GM19193 (cell line): ENCODE data around the gene CLCN3.

Experiments used
- POLR2A ChIP-seq: IDR thresholded peaks from 4 replicates; pipeline ENCODE4 v1.6.1; 2011; ENCODE audit not compliant: insufficient read depth, insufficient read length; ENCODE audit errors: extremely low read depth

CLCN3 gene

DNA sequence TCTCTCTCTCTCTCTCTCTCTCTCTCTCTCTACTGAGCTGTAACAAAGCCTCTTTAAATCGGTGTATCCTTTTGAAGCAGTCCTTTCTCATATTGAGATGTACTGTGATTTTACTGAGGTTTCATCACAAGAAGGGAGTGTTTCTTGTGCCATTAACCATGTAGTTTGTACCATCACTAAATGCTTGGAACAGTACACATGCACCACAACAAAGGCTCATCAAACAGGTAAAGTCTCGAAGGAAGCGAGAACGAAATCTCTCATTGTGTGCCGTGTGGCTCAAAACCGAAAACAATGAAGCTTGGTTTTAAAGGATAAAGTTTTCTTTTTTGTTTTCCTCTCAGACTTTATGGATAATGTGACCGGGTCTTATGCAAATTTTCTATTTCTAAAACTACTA, 100.2 kb downstream of the CLCN3 start:
- TF ChIP-seq POLR2A, result no peak

DNA sequence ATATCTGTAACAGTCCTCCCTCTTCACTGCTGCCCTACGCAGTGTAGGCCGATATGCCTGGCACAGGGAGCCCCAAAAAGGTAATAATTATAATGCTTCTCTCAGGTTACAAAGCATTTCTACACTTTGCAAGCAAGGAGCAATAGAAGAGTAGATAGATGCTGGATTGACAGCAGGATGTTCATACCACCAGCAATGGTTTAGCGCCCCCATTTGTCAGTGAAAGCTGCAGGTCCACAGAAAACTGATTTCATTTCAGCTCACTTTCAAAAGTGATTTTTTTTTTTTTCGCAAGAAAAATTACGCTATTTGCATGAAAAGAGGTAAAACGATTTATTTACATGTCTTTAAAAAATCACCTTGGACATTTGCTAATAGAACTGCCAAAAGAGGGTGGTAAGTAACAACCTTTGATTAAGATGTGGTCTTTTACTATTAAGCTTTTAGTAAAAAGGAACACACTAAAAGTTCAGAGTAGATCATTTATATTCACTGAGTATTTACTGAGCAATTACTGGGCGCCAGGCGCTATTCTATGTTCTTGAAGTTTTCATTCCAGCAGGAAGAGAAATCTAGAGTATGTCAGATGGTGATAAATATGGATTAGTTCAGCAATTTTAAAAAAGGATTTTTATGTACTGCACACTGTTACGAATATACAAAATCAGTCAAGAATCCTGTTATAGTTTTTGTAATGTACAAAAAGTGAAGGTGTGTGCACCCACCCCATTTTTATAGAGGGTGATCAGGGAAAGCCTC, 103.0 kb downstream of the CLCN3 start:
- no peak for TF ChIP-seq POLR2A

- TF ChIP-seq POLR2A, result no peak
Measured at GRCh38 chr4:169724260-169724659, 103.9 kb downstream of the CLCN3 start.

GRCh38 chr4:169727616-169728015, 107.2 kb downstream of the CLCN3 start:
- no peak for TF ChIP-seq POLR2A

DNA sequence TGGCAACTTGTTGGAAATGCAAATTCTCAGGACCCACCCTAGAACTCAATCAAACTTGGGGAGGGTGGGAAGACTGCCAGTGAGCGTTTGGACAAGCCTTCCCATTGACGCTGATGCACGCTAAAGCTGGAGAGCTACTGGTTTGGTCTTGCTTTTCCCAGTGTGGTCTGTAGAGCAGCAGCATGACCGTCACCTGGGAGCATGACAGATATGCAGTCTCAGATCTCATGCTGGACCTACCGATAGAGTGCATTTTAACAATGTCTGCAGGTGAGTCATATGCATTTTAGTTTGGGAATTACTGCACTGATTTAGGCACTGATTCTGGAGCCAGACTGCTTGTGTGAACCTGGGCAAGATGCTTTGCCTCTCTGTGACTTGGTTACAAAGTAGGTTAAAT, 110.2 kb downstream of the CLCN3 start:
- TF ChIP-seq POLR2A, result no peak

DNA sequence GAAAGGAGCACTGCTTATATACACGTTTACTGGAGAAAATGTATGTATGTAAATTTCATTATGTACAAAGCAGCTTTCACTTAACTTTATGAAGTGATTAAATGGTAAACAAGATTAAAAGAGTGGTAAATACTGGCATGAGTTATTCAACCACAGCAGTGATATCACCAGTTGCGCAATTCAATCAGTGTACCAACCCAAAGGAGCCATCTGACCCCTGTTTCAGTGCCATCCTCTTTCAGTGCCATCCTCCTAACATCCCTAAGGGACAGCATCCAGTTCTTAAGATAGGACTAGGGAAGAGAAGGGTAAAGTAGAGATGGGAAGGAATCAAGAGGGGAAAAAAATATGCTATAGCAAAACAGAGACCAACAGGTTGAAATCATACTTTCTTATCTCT, 121.2 kb downstream of the CLCN3 start:
- TF ChIP-seq POLR2A, result no peak

- TF ChIP-seq POLR2A, result no peak
Measured at GRCh38 chr4:169744601-169745000, 124.2 kb downstream of the CLCN3 start.

DNA sequence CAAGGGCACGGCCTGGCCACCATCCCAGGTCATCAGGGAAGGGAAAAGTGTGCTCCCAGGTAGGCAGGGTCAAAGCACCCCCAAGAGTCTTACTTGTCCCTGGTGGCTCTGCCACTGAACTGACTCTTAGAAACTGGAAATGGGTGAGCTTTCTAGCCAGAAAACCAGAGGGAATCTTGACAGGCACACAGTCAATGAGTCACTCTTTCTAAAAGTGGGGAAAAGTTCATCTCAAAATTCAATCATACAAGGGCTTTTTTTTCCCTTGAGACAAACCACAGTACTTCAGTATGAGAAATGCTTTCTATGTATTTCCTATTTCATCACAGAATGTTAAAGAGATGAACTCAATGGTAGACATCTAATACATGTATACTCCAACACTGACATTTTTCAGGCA, 124.9 kb downstream of the CLCN3 start:
- no peak for TF ChIP-seq POLR2A

- no peak for TF ChIP-seq POLR2A
Measured at GRCh38 chr4:169756971-169757574, 136.7 kb downstream of the CLCN3 start.

GRCh38 chr4:169757575-169758184, 137.3 kb downstream of the CLCN3 start, which contains the start of gene HPF1:
HPF1 (minus strand) TSS chr4:169757944; CDS start chr4:169757877, 67 bp downstream.
- peak; percentile 77 for TF ChIP-seq POLR2A

GRCh38 chr4:169758401-169758962, 138.1 kb downstream of the CLCN3 start:
- TF ChIP-seq POLR2A, result no peak

GRCh38 chr4:169761846-169762245, 141.5 kb downstream of the CLCN3 start:
- no peak for TF ChIP-seq POLR2A

GRCh38 chr4:169765835-169766234, 145.5 kb downstream of the CLCN3 start:
- no peak for TF ChIP-seq POLR2A

DNA sequence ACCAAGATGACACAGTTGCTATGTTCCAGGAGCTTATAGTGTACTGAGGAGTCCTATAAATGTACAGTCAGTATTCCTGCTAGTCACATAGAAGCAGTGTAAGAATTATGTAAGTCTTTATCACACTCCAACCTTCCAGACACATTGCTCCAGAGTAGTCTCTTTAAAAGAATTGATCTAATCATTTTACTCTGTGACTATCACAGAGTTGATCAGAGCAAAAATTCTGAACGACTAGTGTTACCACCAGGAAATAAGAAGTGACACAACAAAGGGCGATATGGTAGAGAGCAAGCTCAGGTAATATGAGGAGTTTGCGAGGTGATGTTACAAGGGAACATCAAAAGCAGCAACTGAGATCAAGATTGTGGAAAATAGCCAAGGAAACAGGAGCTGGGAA, 146.4 kb downstream of the CLCN3 start:
- TF ChIP-seq POLR2A, result no peak

GRCh38 chr4:169768385-169768784, 148.0 kb downstream of the CLCN3 start:
- TF ChIP-seq POLR2A, result no peak
